NCI-H1048 (cell line): ENCODE data around the gene FKBP5.
"Not testable (repeated sequence)": the region's sequence is repeated elsewhere in the genome, so short reads cannot be mapped to it uniquely, and the experiment has no call there.

ENCODE experiments used
- DNase-seq: peaks from one replicate; lab custom pipeline; 2025; lab: John Stamatoyannopoulos, UW

FKBP5 gene

GRCh38 chr6:35688605-35689322 is at the start of gene FKBP5:
Gene FKBP5 (minus strand): TSS chr6:35688915. CDS start chr6:35642824, 46,091 bp downstream.
- DNase-seq, result peak; percentile 69

- DNase-seq, result peak; percentile 17
Observed at GRCh38 chr6:35737413-35738211, 48.9 kb upstream of the FKBP5 start.

- DNase-seq, result no peak
Observed at GRCh38 chr6:35736982-35737412, 48.3 kb upstream of the FKBP5 start, which contains the start of gene ARMC12. Gene ARMC12 (plus strand): TSS chr6:35737032. CDS start chr6:35737109, 77 bp downstream.

GRCh38 chr6:35736253-35736894 is 47.7 kb upstream of the FKBP5 start:
- no peak for DNase-seq

- no peak for DNase-seq
Observed at GRCh38 chr6:35735452-35735851, 46.7 kb upstream of the FKBP5 start.

GRCh38 chr6:35734319-35734718 is 45.6 kb upstream of the FKBP5 start:
- not testable (repeated sequence) for DNase-seq

GRCh38 chr6:35733633-35734032 is 44.9 kb upstream of the FKBP5 start:
- DNase-seq, result no peak

- DNase-seq, result peak; percentile 22
Observed at GRCh38 chr6:35731736-35732532, 43.2 kb upstream of the FKBP5 start.

GRCh38 chr6:35731414-35731735 is 42.7 kb upstream of the FKBP5 start:
- DNase-seq, result peak; percentile 63

- DNase-seq, result no peak
Observed at GRCh38 chr6:35730745-35731413, 42.2 kb upstream of the FKBP5 start.

- DNase-seq, result no peak
Observed at GRCh38 chr6:35729722-35730121, 41.0 kb upstream of the FKBP5 start.

- DNase-seq, result no peak
Observed at GRCh38 chr6:35728683-35729678, 40.3 kb upstream of the FKBP5 start.

- peak; percentile 52 for DNase-seq
Observed at GRCh38 chr6:35727935-35728682, 39.4 kb upstream of the FKBP5 start.

- DNase-seq, result no peak
Observed at GRCh38 chr6:35727231-35727934, 38.7 kb upstream of the FKBP5 start.

GRCh38 chr6:35725721-35726438 is 37.2 kb upstream of the FKBP5 start:
- DNase-seq, result no peak

GRCh38 chr6:35725081-35725708 is 36.5 kb upstream of the FKBP5 start:
- no peak for DNase-seq

- no peak for DNase-seq
Observed at GRCh38 chr6:35724471-35724870, 35.8 kb upstream of the FKBP5 start.

GRCh38 chr6:35724059-35724458 is 35.3 kb upstream of the FKBP5 start:
- no peak for DNase-seq
